ENCODE measurements around the gene VPS29.

DNA sequence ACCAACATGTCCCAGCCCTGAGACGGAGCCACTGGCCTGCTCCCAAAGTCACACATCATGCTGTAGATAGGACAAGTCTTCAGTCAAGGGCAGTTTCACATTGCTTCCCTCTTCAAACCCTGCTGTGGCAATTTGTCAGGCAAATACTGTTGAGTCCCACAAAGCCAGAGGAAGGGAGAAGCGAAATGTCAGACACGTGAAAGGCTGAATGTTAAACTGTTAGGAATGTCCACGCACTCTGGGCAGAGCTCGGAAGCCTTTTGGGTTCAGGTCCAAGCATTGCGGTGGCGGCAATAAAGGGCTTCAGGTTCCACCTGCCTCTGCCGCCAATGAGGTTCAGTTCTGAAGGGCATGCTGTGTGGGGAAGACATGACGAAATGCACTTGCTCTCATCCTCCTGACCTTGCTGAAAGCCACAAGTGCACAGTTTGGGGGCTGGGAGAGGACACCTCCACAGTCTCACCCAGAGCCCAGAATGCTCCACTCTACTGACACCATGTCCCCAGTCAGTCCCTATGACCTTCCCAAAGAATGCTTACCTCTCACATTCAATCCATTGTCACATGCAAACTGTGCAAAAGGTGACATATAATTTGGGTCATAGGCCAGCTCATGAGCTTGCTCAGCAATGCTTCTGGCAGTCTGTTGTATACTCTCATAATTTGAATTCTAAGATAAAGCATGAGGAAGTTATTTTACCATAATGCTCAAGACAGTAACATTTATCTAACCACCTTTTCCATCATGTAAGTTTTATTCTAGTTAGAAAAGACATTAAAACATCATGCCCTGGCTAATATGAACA is 35.9 kb upstream of the VPS29 start:
- TF ChIP-seq YY1 (IDR thresholded peaks at IDR 0.05; ENCODE audit: low read depth) (no peak), CREB1 (IDR thresholded peaks at IDR 0.05; ENCODE audit: low read depth) (no peak), RAD21 (IDR thresholded peaks at IDR 0.05; ENCODE audit: low read depth) (no peak), EGR1 (IDR thresholded peaks at IDR 0.05) (no peak), EP300 (IDR thresholded peaks at IDR 0.05; ENCODE audit: borderline replicate concordance) (peak; percentile 24; the same call in 1 of the 2 replicates), TCF12 (IDR thresholded peaks at IDR 0.05; ENCODE audit: low read depth) (peak; percentile 56; the same call in 1 of the 2 replicates), CEBPB (IDR thresholded peaks at IDR 0.05) (0 out of 2 replicates have a peak, but pooled peaks have one; percentile 45), TEAD4 (IDR thresholded peaks at IDR 0.05) (peak; percentile 64), TAF1 (IDR thresholded peaks at IDR 0.05; ENCODE audit: low read depth) (no peak), NFIC (IDR thresholded peaks at IDR 0.05) (peak; percentile 87)
- TF ChIP-seq, protein P1, sequence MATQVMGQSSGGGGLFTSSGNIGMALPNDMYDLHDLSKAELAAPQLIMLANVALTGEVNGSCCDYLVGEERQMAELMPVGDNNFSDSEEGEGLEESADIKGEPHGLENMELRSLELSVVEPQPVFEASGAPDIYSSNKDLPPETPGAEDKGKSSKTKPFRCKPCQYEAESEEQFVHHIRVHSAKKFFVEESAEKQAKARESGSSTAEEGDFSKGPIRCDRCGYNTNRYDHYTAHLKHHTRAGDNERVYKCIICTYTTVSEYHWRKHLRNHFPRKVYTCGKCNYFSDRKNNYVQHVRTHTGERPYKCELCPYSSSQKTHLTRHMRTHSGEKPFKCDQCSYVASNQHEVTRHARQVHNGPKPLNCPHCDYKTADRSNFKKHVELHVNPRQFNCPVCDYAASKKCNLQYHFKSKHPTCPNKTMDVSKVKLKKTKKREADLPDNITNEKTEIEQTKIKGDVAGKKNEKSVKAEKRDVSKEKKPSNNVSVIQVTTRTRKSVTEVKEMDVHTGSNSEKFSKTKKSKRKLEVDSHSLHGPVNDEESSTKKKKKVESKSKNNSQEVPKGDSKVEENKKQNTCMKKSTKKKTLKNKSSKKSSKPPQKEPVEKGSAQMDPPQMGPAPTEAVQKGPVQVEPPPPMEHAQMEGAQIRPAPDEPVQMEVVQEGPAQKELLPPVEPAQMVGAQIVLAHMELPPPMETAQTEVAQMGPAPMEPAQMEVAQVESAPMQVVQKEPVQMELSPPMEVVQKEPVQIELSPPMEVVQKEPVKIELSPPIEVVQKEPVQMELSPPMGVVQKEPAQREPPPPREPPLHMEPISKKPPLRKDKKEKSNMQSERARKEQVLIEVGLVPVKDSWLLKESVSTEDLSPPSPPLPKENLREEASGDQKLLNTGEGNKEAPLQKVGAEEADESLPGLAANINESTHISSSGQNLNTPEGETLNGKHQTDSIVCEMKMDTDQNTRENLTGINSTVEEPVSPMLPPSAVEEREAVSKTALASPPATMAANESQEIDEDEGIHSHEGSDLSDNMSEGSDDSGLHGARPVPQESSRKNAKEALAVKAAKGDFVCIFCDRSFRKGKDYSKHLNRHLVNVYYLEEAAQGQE (IDR thresholded peaks at IDR 0.05; ENCODE audit: low read depth): no peak
- TF ChIP-seq, protein P2, sequence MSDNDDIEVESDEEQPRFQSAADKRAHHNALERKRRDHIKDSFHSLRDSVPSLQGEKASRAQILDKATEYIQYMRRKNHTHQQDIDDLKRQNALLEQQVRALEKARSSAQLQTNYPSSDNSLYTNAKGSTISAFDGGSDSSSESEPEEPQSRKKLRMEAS (IDR thresholded peaks at IDR 0.05): peak; percentile 84

All from Ishikawa (cell line).